Tibial artery (tissue), 4 donors: ENCODE results near the gene VSIG1.

Source experiments
- DNase-seq, 2 donors: peaks; one replicate each; pipeline ENCODE4 v3.0.0-alpha.2; 2019
- H3K27ac ChIP-seq, 2 donors: fragments of 200-600 bp; sonication (generic) in 1 of 2; 1 replicate in 1 of 2; 2 replicates in 1 of 2; pipeline ENCODE4 v1.5.1; 2018 to 2019; ENCODE audit warnings: mild to moderate bottlenecking in 1 of 2
- H3K27me3 ChIP-seq, 2 donors: fragments of 200-600 bp; sonication (generic) in 1 of 2; one replicate each; pipeline versions ENCODE4 v1.5.1 to v1.6.0; 2016 to 2019
- H3K36me3 ChIP-seq, 3 donors: fragments of 200-600 bp; sonication (generic) in 2 of 3; one replicate each; pipeline ENCODE4 v1.5.1; 2016 to 2019; ENCODE audit warnings: mild to moderate bottlenecking in 2 of 3
- H3K4me1 ChIP-seq, 4 donors: fragments of 200-600 bp; sonication (generic) in 2 of 4; 1 replicate in 3 of 4; 2 replicates in 1 of 4; pipeline ENCODE4 v1.5.1; 2016 to 2019
- H3K4me3 ChIP-seq, 2 donors: fragments of 200-600 bp; sonication (generic) in 1 of 2; 1 replicate in 1 of 2; 2 replicates in 1 of 2; pipeline ENCODE4 v1.5.1; 2018 to 2019; ENCODE audit warnings: mild to moderate bottlenecking in 2 of 2
- H3K9me3 ChIP-seq, 3 donors: fragments of 200-600 bp; sonication (generic) in 1 of 3; one replicate each; pipeline ENCODE4 v1.5.1; 2016 to 2019
- CTCF ChIP-seq, 2 experiments: fragments of 200-600 bp in 1 of 2; fragments of 450-650 bp in 1 of 2; IDR thresholded peaks; one replicate each; pipeline ENCODE4 v1.5.1; 2017 to 2019; ENCODE audit warnings: antibody characterized with exemption in 2 of 2, mild to moderate bottlenecking in 1 of 2, moderate library complexity in 1 of 2
- intact Hi-C: fragments of 100-400 bp; cut with DNase I; formaldehyde crosslinking; loops from one replicate; pipeline ENCODE4 v1.15.0; 2023; ENCODE audit warnings: low total_unique reads

The VSIG1 gene

GRCh38 chrX:108044554-108045256 lies at the start of gene VSIG1:
TSS of gene VSIG1 (plus strand) at chrX:108045065. CDS start at chrX:108045131, 66 bp downstream.
- Histone ChIP-seq H3K9me3 (no peaks in the 10 kb centered on the region), H3K36me3 (no peaks in the 10 kb centered on the region), H3K4me3 (no peak within 1 kb of the TSS), H3K4me1 (no peaks in the 10 kb centered on the region), H3K27ac (no peak within 1 kb of the TSS), H3K27me3 (no peaks in the 10 kb centered on the region)
- no peak for TF ChIP-seq CTCF (IDR thresholded peaks at IDR 0.05)
- DNase-seq: no peak
- intact Hi-C loops: no loop called here

GRCh38 chrX:107996124-107996523 lies 48.7 kb upstream of the VSIG1 start:
- TF ChIP-seq CTCF (IDR thresholded peaks at IDR 0.05): no peak
- Histone ChIP-seq H3K9me3 (peaks cover 0 to 2% (median 0%) of the 10 kb centered on the region in 3 donors), H3K27me3 (no peaks in the 10 kb centered on the region), H3K4me3 (no peak overlapping the region), H3K27ac (no peak overlapping the region), H3K36me3 (no peaks in the 10 kb centered on the region), H3K4me1 (no peaks in the 10 kb centered on the region)
- intact Hi-C loops: no loop called here
- DNase-seq: no peak

- Histone ChIP-seq H3K27me3 (no peaks in the 10 kb centered on the region), H3K4me3 (no peak overlapping the region), H3K9me3 (no peaks in the 10 kb centered on the region), H3K27ac (no peak overlapping the region), H3K36me3 (no peaks in the 10 kb centered on the region), H3K4me1 (no peaks in the 10 kb centered on the region)
- no peak for TF ChIP-seq CTCF (IDR thresholded peaks at IDR 0.05)
- intact Hi-C loops: no loop called here
- DNase-seq: no peak
Observed at GRCh38 chrX:108000751-108001150, 44.1 kb upstream of the VSIG1 start.

- no peaks in the 10 kb centered on the region for H3K27me3 ChIP-seq
- no peak for DNase-seq
- H3K9me3 ChIP-seq: no peaks in the 10 kb centered on the region
- H3K27ac ChIP-seq: no peak overlapping the region
- H3K36me3 ChIP-seq: no peaks in the 10 kb centered on the region
- intact Hi-C loops: no loop called here
- no peak for TF ChIP-seq CTCF (IDR thresholded peaks at IDR 0.05)
- no peaks in the 10 kb centered on the region for H3K4me1 ChIP-seq
- H3K4me3 ChIP-seq: no peak overlapping the region
Observed at GRCh38 chrX:108001218-108001814, 43.5 kb upstream of the VSIG1 start.

GRCh38 chrX:108018656-108019381 lies 26.0 kb upstream of the VSIG1 start:
- H3K4me1 ChIP-seq: no peaks in the 10 kb centered on the region
- no peaks in the 10 kb centered on the region for H3K27me3 ChIP-seq
- peaks cover 0 to 6% (median 0%) of the 10 kb centered on the region in 3 donors for H3K9me3 ChIP-seq
- no peak overlapping the region for H3K4me3 ChIP-seq
- intact Hi-C loops: no loop called here
- H3K27ac ChIP-seq: no peak overlapping the region
- DNase-seq: no peak
- H3K36me3 ChIP-seq: no peaks in the 10 kb centered on the region
- no peak for TF ChIP-seq CTCF (IDR thresholded peaks at IDR 0.05)
